Esophagus (tissue), 2 donors: ENCODE measurements around the gene NCEH1. TPM values are rescaled to one million over a fixed set of nuclear protein-coding genes. Genes with fewer than 3 reads are reported as not detected.

Experiments
- H3K27ac ChIP-seq, 2 donors: one replicate each; pipeline ENCODE4 v1.5.1; 2013; ENCODE audit warnings: low read depth in 2 of 2, mild to moderate bottlenecking in 2 of 2, inconsistent platforms in 1 of 2, low read length in 1 of 2, moderate library complexity in 1 of 2
- H3K27me3 ChIP-seq, 2 donors: one replicate each; pipeline ENCODE4 v1.6.1; 2013; ENCODE audit warnings: low read length in 2 of 2, control low read depth in 1 of 2, mild to moderate bottlenecking in 1 of 2; ENCODE audit not compliant: insufficient read depth in 2 of 2, control insufficient read depth in 1 of 2
- H3K36me3 ChIP-seq, 2 donors: one replicate each; pipeline ENCODE4 v1.6.1; 2013; ENCODE audit warnings: low read length in 1 of 2; ENCODE audit not compliant: control insufficient read depth in 2 of 2, insufficient read depth in 2 of 2
- H3K4me1 ChIP-seq, 2 donors: one replicate each; pipeline ENCODE4 v1.6.1; 2013; ENCODE audit warnings: low read length in 1 of 2; ENCODE audit not compliant: control insufficient read depth in 2 of 2, insufficient read depth in 2 of 2
- H3K4me3 ChIP-seq, 2 donors: one replicate each; pipeline ENCODE4 v1.5.1; 2013; ENCODE audit warnings: low read length in 2 of 2, mild to moderate bottlenecking in 2 of 2, low read depth in 1 of 2, moderate library complexity in 1 of 2
- H3K9me3 ChIP-seq, 2 donors: one replicate each; pipeline ENCODE4 v1.6.1; 2013; ENCODE audit warnings: mild to moderate bottlenecking in 2 of 2, low read depth in 1 of 2, low read length in 1 of 2, moderate library complexity in 1 of 2; ENCODE audit not compliant: control insufficient read depth in 2 of 2, insufficient read depth in 1 of 2
- WGBS, 2 donors: extraction: QIAGEN DNeasy Blood & Tissue Kit; methylation state at CpG; one replicate each; pipeline ENCODE4 v1.1.7; 2013; 5-methylcytosine and 5-hydroxymethylcytosine counted together
- polyA plus RNA-seq, 2 donors: library from polyadenylated mRNA; stranded (reverse); fragments of 200-250 nt; gene quantifications; one replicate each; pipeline ENCODE4 v1.2.3, GENCODE V29; 2013
- donor health status: healthy with polysubstance abuse.
- donor health status: Bipolar disorder and iron deficiency.

The NCEH1 gene
- polyA plus RNA-seq, 2 donors, result 2.4 to 3.2 TPM

GRCh38 chr3:172653004-172653572 lies 57.8 kb downstream of the NCEH1 start:
- WGBS, 2 donors, result 59 to 68% methylated on average over 2 of the region's 2 CpGs
- no peaks in the 10 kb centered on the region for H3K36me3 ChIP-seq
- H3K4me1 ChIP-seq, result no peaks in the 10 kb centered on the region

GRCh38 chr3:172651936-172652625 lies 58.8 kb downstream of the NCEH1 start:
- no peaks in the 10 kb centered on the region for H3K9me3 ChIP-seq
- no peak overlapping the region for H3K27ac ChIP-seq
- 3 to 40% methylated on average over 1 of the region's 1 CpG for WGBS, 2 donors
- no peaks in the 10 kb centered on the region for H3K27me3 ChIP-seq
- no peaks in the 10 kb centered on the region for H3K36me3 ChIP-seq
- H3K4me1 ChIP-seq, result no peaks in the 10 kb centered on the region
- no peak overlapping the region for H3K4me3 ChIP-seq

More at GRCh38 chr3:172653004-172653572, 57.8 kb downstream of the NCEH1 start:
- H3K4me3 ChIP-seq, result no peak overlapping the region
- H3K27ac ChIP-seq, result no peak overlapping the region
- H3K27me3 ChIP-seq, result no peaks in the 10 kb centered on the region
- H3K9me3 ChIP-seq, result no peaks in the 10 kb centered on the region

GRCh38 chr3:172649987-172650386 lies 60.9 kb downstream of the NCEH1 start:
- Histone ChIP-seq H3K27ac (no peak overlapping the region), H3K27me3 (no peaks in the 10 kb centered on the region), H3K36me3 (no peaks in the 10 kb centered on the region), H3K9me3 (no peaks in the 10 kb centered on the region), H3K4me1 (peaks cover 0 to 3% of the 10 kb centered on the region in 2 donors), H3K4me3 (no peak overlapping the region)
- 94 to 97% methylated on average over 6 of the region's 6 CpGs for WGBS, 2 donors

DNA sequence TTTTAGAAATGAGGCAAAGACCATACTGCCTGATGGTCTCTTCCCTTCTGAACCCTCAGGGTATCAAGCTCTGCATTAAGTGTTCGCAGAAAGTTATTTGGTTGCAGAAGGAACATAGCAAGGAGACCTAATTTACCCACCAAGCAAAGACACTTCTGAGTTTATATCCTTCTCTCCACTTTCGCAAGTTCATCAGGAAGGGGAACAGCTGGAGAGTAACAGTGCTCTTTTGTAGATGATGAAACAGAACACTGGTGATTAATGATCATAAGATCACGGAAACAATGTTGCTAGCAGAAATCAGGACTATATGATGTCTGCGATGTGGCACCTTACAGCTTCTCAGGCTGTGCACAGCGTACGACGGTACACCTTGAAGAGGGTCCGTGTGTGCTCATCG lies 62.1 kb downstream of the NCEH1 start:
- 69 to 82% methylated on average over 9 of the region's 9 CpGs for WGBS, 2 donors
- no peaks in the 10 kb centered on the region for H3K27me3 ChIP-seq
- no peak overlapping the region for H3K27ac ChIP-seq

GRCh38 chr3:172647823-172648222 lies 63.0 kb downstream of the NCEH1 start:
- peaks cover 0 to 3% of the 10 kb centered on the region in 2 donors for H3K4me1 ChIP-seq
- no peaks in the 10 kb centered on the region for H3K27me3 ChIP-seq
- H3K4me3 ChIP-seq, result no peak overlapping the region
- WGBS, 2 donors, result 70 to 80% methylated on average over 14 of the region's 14 CpGs
- no peak overlapping the region for H3K27ac ChIP-seq
- no peaks in the 10 kb centered on the region for H3K9me3 ChIP-seq
- H3K36me3 ChIP-seq, result no peaks in the 10 kb centered on the region

More for the DNA sequence above, 62.1 kb downstream of the NCEH1 start:
- H3K4me3 ChIP-seq, result no peak overlapping the region
- H3K4me1 ChIP-seq, result peaks cover 0 to 3% of the 10 kb centered on the region in 2 donors
- H3K9me3 ChIP-seq, result no peaks in the 10 kb centered on the region
- H3K36me3 ChIP-seq, result no peaks in the 10 kb centered on the region

- WGBS, 2 donors, result 59 to 77% methylated on average over 3 of the region's 3 CpGs
- Histone ChIP-seq H3K36me3 (no peaks in the 10 kb centered on the region), H3K27ac (no peak overlapping the region), H3K27me3 (no peaks in the 10 kb centered on the region), H3K9me3 (no peaks in the 10 kb centered on the region), H3K4me1 (peaks cover 0 to 3% of the 10 kb centered on the region in 2 donors), H3K4me3 (no peak overlapping the region)
Observed at GRCh38 chr3:172647080-172647479, 63.8 kb downstream of the NCEH1 start.

DNA sequence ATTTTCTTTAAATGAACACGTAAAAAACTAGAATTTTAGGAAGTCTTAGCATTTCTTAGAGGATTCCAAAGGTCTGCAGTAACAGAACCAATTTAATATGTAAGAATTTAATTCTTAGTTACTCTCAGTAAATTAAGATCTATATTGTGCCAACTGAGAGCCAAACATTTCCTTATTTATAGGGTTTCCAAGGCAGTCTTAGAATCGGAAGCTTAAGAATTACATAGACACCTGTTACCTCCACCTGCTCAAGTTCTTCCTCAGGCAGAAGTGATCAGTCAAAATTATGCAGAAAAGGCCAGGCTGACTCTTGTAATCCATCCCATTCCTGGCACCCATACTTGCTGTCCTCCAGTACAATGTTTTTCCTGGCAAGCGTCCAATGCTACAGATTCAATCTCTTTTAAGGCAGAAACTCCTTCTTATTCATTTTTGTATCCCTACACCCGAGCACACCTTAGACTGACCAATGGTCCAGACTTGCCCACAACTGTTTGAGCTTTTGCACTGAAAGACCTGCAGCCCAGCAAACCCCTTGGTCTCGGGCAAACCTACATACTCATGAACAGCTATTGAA lies 64.3 kb downstream of the NCEH1 start:
- H3K4me3 ChIP-seq, result no peak overlapping the region
- no peaks in the 10 kb centered on the region for H3K36me3 ChIP-seq
- peaks cover 0 to 3% of the 10 kb centered on the region in 2 donors for H3K4me1 ChIP-seq
- whole genome bisulfite sequencing, 2 donors, result 57 to 59% methylated on average over 5 of the region's 5 CpGs
- H3K27me3 ChIP-seq, result no peaks in the 10 kb centered on the region
- H3K27ac ChIP-seq, result no peak overlapping the region
- no peaks in the 10 kb centered on the region for H3K9me3 ChIP-seq

DNA sequence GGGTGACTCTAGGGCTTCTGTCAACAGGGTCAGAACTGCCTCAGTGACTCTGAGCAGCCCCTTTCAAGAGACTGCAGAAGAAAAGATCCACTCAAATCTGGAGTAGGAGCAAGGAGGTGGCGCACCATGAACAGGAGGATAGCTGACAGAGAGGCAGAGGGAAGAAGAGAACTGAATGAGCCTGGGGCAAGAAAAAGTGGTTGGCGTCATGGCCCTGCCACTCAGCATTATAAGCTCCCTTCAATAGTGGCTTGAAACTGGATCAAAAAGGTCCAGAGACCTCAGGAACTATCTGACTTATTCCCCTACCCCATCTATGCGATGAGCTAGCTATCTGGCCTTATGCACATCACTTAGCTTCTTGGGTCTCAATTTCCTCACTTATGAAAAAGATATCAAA lies 66.6 kb downstream of the NCEH1 start:
- H3K27ac ChIP-seq, result no peak overlapping the region
- H3K27me3 ChIP-seq, result no peaks in the 10 kb centered on the region
- H3K4me1 ChIP-seq, result peaks cover 0 to 3% of the 10 kb centered on the region in 2 donors
- no peaks in the 10 kb centered on the region for H3K9me3 ChIP-seq
- no peak overlapping the region for H3K4me3 ChIP-seq
- H3K36me3 ChIP-seq, result no peaks in the 10 kb centered on the region
- WGBS, 2 donors, result 95% methylated on average over 3 of the region's 3 CpGs

DNA sequence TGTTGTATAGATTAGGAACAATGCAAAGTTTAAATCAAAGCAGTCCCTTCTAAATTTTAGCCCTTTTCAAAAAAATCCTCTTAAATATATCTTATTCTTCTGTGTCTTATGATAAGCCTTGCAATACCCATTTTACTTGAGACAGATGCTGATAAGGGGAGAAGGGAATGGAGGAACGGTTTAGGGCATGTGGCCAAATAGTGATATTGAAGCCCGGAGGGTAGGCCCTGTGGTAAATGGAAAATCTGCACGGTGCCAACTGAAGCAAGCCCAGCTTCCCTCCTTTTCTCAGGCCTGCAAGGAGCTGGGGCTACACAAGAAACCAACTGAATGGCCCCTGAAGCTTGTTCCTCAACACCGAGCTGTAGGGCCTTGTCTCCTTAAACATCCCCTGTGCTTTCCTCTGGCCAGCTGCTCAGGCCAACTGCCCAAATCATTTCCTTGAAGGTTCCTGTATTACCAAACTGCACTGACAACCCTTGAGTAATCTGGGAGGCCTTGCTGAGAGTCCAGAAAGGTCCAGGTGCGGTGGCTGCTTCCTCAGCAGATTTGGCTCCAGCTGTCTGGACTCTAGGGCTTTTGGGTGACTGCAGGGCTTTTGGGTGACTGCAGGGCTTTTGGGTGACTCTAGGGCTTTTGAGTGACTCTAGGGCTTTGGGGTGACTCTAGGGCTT lies 67.2 kb downstream of the NCEH1 start:
- H3K9me3 ChIP-seq, result no peaks in the 10 kb centered on the region
- 85 to 86% methylated on average over 5 of the region's 5 CpGs for WGBS, 2 donors
- no peaks in the 10 kb centered on the region for H3K36me3 ChIP-seq
- no peak overlapping the region for H3K4me3 ChIP-seq
- H3K27ac ChIP-seq, result peak overlapping the region in 1 of 2 donors; percentile 33
- no peaks in the 10 kb centered on the region for H3K27me3 ChIP-seq
- H3K4me1 ChIP-seq, result peaks cover 0 to 3% of the 10 kb centered on the region in 2 donors
